T follicular helper cell (primary cell): ENCODE results near the gene PLPPR1.
"Not testable (repeated sequence)": the region's sequence is repeated elsewhere in the genome, so short reads cannot be mapped to it uniquely, and the experiment has no call there.

Experiments
- DNase-seq: peaks from one replicate; pipeline ENCODE4 v3.0.0-alpha.2; 2020; ENCODE audit warnings: low read depth

Gene PLPPR1

GRCh38 chr9:101219030-101219429 lies 190.5 kb downstream of the PLPPR1 start:
- DNase-seq, result no peak

DNA sequence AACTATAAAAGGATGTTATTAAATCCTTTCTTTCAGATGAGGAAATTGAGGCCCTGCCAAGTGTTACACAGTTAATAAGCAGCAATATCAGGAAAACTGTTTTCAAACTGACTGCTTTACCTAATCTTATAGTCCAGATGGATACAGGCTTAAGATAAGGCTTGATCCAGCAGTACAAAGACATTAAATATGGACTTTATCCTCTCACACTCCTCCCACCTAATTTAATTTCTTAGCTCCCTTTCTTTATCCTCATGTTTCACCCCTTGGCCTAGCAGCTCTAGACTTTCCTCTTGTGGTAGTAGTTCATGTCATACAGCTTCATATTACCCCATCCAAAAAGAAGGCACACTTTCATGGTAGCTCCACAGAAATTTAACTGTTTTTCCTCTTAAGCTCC lies 191.8 kb downstream of the PLPPR1 start:
- DNase-seq, result no peak

- DNase-seq, result no peak
Measured at GRCh38 chr9:101225271-101225670, 196.7 kb downstream of the PLPPR1 start.

GRCh38 chr9:101226161-101226560 lies 197.6 kb downstream of the PLPPR1 start:
- no peak for DNase-seq

DNA sequence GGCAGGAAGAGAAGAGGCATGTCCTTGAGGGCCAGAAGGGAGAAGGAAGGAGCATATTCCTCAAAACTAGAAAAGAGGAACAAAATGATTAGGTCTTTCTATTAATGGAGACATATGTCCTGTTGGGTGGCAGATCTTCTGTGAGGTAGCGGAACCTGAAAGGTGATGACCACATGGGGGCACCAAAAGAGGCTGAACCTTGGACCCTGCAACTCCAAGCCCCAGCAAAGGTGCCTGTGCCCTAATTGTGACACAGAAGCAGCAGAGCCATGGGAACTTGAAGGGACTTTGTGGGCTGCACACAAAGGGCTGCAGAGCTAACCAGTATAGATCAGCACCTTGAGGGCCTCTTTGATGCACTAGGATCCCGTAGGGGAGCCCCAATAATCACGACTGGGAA lies 198.3 kb downstream of the PLPPR1 start:
- DNase-seq, result no peak

- no peak for DNase-seq
Measured at GRCh38 chr9:101229606-101230005, 201.1 kb downstream of the PLPPR1 start.

GRCh38 chr9:101232405-101232977 lies 204.0 kb downstream of the PLPPR1 start:
- DNase-seq, result no peak

GRCh38 chr9:101235105-101235866 lies 206.8 kb downstream of the PLPPR1 start:
- DNase-seq, result no peak

GRCh38 chr9:101242651-101243050 lies 214.1 kb downstream of the PLPPR1 start:
- no peak for DNase-seq

DNA sequence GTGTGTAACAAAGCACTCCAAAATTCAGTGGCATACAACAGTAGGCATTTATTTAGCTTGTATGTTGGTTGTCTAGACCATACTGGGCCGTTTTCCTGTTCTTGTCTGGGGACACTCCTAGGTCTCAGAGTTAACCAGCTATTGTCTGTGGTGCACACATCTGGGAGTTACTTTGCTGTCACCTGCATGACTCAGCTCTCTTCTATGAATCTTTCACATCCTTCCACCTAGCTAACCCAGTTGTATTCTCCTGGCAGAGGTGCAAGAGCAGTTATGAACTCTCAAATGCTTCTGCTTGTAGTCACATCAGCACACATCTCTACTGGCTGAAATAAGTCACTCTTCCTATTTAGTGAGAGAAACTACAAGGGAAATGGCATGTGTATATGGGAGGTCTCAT lies 218.2 kb downstream of the PLPPR1 start:
- no peak for DNase-seq

GRCh38 chr9:101247297-101247696 lies 218.8 kb downstream of the PLPPR1 start:
- DNase-seq, result no peak

DNA sequence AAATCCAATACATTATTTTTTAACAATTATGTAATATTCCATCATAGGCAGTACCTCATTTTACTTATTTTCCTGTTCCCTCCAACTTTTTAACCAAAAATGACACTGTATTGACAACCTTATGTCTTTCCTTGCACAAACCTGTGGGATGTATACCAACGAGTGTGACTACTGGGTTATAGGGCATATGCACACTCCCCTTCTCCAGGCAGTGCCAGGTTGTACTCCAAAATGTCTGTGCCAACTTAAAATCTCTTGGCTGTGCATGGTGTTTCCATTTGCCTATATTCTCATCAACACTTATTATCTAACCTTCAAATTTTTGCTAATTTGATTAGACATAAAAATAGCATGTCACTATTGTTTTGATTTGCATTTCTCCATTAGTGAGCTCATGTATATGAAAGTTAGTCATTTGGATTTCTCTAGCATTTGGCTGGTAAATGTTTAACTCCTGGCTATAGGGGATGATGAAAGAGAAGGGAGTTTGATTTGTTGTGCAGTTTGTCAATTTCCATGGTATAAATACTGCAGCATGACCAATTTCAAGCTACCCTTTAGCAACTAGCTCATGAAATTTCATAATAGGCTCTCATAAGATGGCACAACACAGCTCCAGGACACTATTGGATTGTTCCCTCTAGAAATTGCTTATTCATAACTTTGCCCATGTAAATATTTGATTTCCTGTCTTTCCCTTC lies 226.4 kb downstream of the PLPPR1 start:
- DNase-seq, result no peak

- no peak for DNase-seq
Measured at GRCh38 chr9:101264727-101265126, 236.2 kb downstream of the PLPPR1 start.

DNA sequence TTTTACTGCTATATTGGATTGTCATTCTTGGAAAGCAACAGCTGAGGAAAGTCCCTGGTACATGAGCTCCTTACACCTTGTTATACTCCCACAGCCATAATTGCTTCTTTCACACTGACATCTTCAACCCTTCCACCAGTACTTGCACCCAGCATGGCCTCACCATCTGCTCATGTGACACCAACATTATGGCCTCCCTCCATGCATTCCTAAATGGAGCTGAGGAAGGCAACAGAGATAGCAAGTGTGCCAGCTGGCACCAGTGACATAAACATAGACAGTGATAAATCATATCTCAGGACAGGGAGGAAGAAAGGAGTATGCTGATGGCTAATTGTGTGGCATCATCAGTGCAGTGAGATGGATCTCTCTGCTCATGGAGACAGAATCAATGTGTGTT lies 236.7 kb downstream of the PLPPR1 start:
- DNase-seq, result no peak

DNA sequence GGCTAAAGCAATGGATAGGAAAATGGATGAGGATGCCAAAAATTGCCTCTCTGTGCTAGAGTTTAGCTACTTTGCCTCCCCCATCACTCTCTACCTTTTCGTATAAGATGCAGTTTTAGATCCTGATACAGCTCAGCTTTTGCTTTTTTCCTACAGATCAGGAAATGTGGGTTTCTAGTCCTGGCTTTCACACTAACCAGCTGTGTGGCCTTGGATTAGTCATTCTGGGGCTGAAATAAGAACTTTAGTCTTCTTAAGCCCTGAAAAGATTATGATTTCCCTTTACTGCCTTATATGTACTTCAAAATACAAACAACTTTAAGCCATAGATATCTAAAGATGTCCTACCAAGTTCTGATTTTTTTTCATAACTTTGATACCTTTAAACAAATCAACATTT lies 239.9 kb downstream of the PLPPR1 start:
- no peak for DNase-seq

DNA sequence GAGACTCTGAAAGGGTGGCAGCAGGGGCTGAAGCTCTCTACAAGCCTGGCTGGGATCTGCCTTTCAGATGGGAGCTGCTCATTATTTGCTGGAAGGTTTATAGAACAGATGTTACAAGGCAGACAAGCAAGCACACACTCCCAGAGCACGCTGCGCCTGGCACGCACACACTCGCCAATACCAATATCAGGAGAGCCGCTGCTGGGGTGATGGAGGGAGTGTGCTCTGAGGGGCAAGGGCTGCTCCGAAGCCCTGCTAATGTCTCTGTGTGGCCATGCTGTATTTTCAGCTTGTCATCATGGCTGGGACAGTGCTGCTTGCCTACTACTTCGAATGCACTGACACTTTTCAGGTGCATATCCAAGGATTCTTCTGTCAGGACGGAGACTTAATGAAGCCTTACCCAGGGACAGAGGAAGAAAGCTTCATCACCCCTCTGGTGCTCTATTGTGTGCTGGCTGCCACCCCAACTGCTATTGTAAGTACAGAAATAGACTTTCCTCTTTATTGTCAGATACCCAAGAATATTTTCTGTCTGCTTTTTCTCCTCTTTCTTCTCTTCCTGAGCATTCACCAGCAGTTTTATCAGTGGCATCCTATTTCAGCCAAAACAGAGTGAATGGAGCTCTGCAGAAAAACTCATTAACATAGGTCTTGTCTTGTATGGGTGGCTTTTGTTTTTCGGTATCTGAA lies 241.2 kb downstream of the PLPPR1 start:
- DNase-seq, result no peak

- DNase-seq, result no peak
Measured at GRCh38 chr9:101270302-101270701, 241.8 kb downstream of the PLPPR1 start.

- DNase-seq, result no peak
Measured at GRCh38 chr9:101271102-101271501, 242.6 kb downstream of the PLPPR1 start.

GRCh38 chr9:101274971-101275768 lies 246.6 kb downstream of the PLPPR1 start:
- DNase-seq, result no peak

DNA sequence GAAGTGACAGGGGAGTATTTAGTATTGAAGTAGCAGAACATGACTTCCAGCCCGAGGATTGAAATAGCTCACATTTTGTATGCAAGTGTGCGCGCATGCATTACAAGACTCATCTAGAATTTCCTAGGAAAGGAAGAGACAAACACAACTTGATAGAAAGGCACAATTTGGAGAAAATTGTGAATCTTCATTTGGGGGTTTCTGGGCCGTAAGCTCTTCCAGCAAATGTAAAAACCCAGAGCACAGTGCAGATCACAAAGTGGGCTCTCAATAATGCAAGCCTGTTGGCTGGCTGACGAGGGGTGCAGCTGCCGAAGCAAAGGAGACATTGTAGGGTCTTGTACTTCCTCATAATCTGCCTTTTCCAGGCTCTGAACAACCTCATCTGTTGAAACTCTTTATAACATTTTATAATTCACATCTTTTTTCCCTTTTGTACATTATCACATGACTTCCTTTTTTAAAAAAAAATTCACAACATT lies 247.3 kb downstream of the PLPPR1 start:
- DNase-seq, result no peak

DNA sequence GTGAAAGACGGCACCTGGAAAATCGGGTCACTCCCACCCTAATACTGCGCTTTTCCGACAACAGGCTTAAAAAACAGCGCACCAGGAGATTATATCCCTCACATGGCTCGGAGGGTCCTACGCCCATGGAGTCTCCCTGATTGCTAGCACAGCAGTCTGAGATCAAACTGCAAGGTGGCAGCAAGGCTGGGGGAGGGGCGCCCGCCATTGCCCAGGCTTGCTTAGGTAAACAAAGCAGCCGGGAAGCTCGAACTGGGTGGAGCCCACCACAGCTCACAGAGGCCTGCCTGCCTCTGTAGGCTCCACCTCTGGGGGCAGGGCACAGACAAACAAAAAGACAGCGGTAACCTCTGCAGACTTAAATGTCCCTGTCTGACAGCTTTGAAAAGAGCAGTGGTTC lies 262.5 kb downstream of the PLPPR1 start:
- not testable (repeated sequence) for DNase-seq

- no peak for DNase-seq
Measured at GRCh38 chr9:101299901-101300300, 271.4 kb downstream of the PLPPR1 start.
